Measurements from ENCODE around the gene JADE1. TPM values are rescaled to one million over a fixed set of nuclear protein-coding genes. Genes with fewer than 3 reads are reported as not detected.
A peak's percentile ranks its signal among the peaks of the same experiment; 100 is the strongest.

JADE1 gene
- total RNA-seq, 1 experiment from 2014 or later: 192 TPM

DNA sequence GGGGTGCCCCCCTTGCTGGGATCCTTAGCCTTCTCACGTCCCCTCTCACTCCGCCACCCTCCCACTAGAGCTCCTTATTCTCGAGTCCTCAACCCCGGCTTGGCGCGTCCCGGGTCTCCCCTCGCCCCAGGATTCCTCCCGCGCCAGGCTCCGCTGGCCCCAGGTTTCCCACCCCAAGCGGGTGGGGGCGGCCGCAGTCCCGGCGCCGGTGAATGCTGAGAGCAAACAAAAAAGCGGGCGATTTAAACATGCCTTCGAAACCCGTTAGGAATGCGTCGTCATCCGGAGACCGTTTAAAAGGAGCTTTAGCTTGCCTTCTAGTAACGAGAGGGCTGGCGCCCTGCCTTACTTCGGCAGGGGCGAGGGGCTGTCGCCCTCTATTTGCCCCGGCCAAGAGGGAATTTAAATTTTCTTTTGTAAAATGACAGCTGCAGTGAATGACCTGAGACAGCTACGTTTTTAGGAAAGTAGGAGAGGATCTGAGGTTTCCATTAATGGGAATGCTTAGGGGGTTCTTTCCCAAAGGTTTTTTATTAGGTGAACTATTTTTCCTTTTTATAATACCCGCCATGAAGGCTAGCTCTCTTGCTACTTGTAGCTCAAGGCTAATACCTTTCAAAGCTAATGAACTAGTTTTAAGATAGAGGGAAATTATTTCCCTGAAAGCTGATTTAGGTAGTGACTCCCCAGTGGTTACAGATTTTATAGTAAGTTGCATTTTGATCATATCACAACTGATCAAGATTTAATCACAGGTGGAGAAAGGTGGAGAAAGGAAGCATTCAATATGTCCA, 3.1 kb downstream of the JADE1 start:
- no peak overlapping the region for H4K91ac ChIP-seq (ENCODE audit: insufficient read length, low read depth, low read length)
- peak; percentile 51 for DNase-seq
- Mint-ChIP-seq H3K27ac (peak overlapping the region; percentile 73 to 96 (median 93); a peak in 6 of 7 replicates), H3K9me3 (peaks cover 2 to 3% of the 10 kb centered on the region in 2 experiments; a peak in 3 of 5 replicates), H3K4me3 (peak overlapping the region; percentile 82 to 83), H3K4me1 (peaks cover 45 to 50% of the 10 kb centered on the region in 2 experiments), H3K36me3 (ENCODE audit: insufficient read depth in 1 of 3, low read depth in 3 of 3) (peaks cover 18 to 36% (median 26%) of the 10 kb centered on the region in 3 experiments; a peak in 6 of 7 replicates), H3K27me3 (ENCODE audit: low read depth) (no peaks in the 10 kb centered on the region)
- H2BK15ac ChIP-seq (ENCODE audit: low read depth, low read length): no peak overlapping the region
- H3K9me3 ChIP-seq (ENCODE audit: control insufficient read depth, low read depth, low read length): no peaks in the 10 kb centered on the region
- H3K18ac ChIP-seq (ENCODE audit: insufficient read length, low read depth, low read length): no peak overlapping the region
- no peak overlapping the region for H2BK5ac ChIP-seq (ENCODE audit: insufficient read length, low read length)
- H2BK120ac ChIP-seq (ENCODE audit: low read depth, low read length, poor library complexity, severe bottlenecking): no peak overlapping the region
- H3K79me1 ChIP-seq (ENCODE audit: insufficient read depth, low read depth, low read length, poor library complexity, severe bottlenecking): no peaks in the 10 kb centered on the region
- no peak overlapping the region for H3T11ph ChIP-seq (ENCODE audit: low read length)
- H3K79me2 ChIP-seq (ENCODE audit: insufficient read depth, low read length): peaks cover 48% of the 10 kb centered on the region
- H3K9ac ChIP-seq (ENCODE audit: extremely low read depth, insufficient read length, low read length): peak overlapping the region; percentile 35
- H3K23ac ChIP-seq (ENCODE audit: insufficient read length, low read depth, low read length): no peak overlapping the region
- peaks cover 6% of the 10 kb centered on the region for H3K23me2 ChIP-seq (ENCODE audit: insufficient read length, low read depth, low read length, poor library complexity, severe bottlenecking)
- peak overlapping the region; percentile 62 for H3K14ac ChIP-seq (ENCODE audit: insufficient read depth, low read length)
- H3K4me1 ChIP-seq (ENCODE audit: insufficient read depth, low read length): peaks cover 3% of the 10 kb centered on the region
- H4K20me1 ChIP-seq (ENCODE audit: control insufficient read depth, insufficient read depth, insufficient read length): no peaks in the 10 kb centered on the region
- H4K8ac ChIP-seq (replicated peaks; ENCODE audit: insufficient read length, low read depth, low read length): no peak overlapping the region
- no peak overlapping the region for H2BK12ac ChIP-seq (ENCODE audit: insufficient read length, low read depth, low read length)
- peak overlapping the region; percentile 40 for H3K27ac ChIP-seq (ENCODE audit: insufficient read length, low read depth, low read length)
- no peaks in the 10 kb centered on the region for H3K27me3 ChIP-seq (ENCODE audit: insufficient read depth, low read length)
- WGBS (ENCODE audit: extremely low coverage, insufficient read length, low lambda C conversion rate): no CpG with 5 or more reads among the region's 33 CpGs
- H4K5ac ChIP-seq (ENCODE audit: insufficient read length, low read depth, low read length): no peak overlapping the region
- H3K4me2 ChIP-seq (ENCODE audit: insufficient read depth, insufficient read length, low read length): peak overlapping the region; percentile 70
- no peak overlapping the region for H3K4ac ChIP-seq (ENCODE audit: low read depth, low read length)
- H2AK5ac ChIP-seq (ENCODE audit: insufficient read length, low read length): no peak overlapping the region
- no peak overlapping the region for H2BK20ac ChIP-seq (ENCODE audit: low read depth, low read length, poor library complexity, severe bottlenecking)
- TF ChIP-seq, protein P1, sequence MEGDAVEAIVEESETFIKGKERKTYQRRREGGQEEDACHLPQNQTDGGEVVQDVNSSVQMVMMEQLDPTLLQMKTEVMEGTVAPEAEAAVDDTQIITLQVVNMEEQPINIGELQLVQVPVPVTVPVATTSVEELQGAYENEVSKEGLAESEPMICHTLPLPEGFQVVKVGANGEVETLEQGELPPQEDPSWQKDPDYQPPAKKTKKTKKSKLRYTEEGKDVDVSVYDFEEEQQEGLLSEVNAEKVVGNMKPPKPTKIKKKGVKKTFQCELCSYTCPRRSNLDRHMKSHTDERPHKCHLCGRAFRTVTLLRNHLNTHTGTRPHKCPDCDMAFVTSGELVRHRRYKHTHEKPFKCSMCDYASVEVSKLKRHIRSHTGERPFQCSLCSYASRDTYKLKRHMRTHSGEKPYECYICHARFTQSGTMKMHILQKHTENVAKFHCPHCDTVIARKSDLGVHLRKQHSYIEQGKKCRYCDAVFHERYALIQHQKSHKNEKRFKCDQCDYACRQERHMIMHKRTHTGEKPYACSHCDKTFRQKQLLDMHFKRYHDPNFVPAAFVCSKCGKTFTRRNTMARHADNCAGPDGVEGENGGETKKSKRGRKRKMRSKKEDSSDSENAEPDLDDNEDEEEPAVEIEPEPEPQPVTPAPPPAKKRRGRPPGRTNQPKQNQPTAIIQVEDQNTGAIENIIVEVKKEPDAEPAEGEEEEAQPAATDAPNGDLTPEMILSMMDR (conservative IDR thresholded peaks at IDR 0.05): no peak
- no peak overlapping the region for H2AFZ ChIP-seq (ENCODE audit: low read length)
- no peak overlapping the region for H3K56ac ChIP-seq (ENCODE audit: insufficient read length, low read depth, low read length)

Data from H9 (cell line).